Breast epithelium (tissue), 3 donors: ENCODE results near the gene CPN2.

Experiments
- POLR2A ChIP-seq: fragments of 450-650 bp; IDR thresholded peaks from one replicate; pipeline ENCODE4 v1.6.1; 2016; ENCODE audit warnings: antibody characterized with exemption, mild to moderate bottlenecking, moderate library complexity
- POLR2AphosphoS5 ChIP-seq, 3 donors: sonication (generic); formaldehyde crosslinking; IDR thresholded peaks; one replicate each; pipeline ENCODE4 v1.6.1; 2017; ENCODE audit warnings: antibody characterized with exemption in 3 of 3
- TF ChIP-seq, protein P1 (sequence below), 3 donors: fragments of 450-650 bp; IDR thresholded peaks; one replicate each; pipeline ENCODE4 v1.5.1; 2016 to 2017; ENCODE audit warnings: antibody characterized with exemption in 3 of 3, mild to moderate bottlenecking in 3 of 3, moderate library complexity in 3 of 3

DNA sequence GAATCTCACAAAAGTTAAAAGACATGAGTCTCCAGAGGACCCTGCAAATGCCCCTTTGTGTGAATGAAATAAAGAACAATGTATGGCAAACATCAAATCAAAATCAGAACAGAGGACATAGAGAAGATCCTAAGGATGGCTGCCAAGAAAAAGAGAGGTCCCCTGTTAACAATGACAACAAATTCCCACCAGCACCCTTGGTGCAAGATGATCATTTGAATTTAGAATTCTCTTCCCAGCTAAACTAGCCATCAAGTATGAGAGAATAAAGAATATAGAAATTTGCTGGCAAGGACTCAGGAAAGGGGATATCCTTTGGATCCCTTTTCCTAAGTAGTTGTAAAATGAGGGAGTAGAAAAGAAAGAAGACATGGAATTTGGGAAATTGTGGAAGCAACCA lies 39.7 kb upstream of the CPN2 start:
- TF ChIP-seq, protein P1, sequence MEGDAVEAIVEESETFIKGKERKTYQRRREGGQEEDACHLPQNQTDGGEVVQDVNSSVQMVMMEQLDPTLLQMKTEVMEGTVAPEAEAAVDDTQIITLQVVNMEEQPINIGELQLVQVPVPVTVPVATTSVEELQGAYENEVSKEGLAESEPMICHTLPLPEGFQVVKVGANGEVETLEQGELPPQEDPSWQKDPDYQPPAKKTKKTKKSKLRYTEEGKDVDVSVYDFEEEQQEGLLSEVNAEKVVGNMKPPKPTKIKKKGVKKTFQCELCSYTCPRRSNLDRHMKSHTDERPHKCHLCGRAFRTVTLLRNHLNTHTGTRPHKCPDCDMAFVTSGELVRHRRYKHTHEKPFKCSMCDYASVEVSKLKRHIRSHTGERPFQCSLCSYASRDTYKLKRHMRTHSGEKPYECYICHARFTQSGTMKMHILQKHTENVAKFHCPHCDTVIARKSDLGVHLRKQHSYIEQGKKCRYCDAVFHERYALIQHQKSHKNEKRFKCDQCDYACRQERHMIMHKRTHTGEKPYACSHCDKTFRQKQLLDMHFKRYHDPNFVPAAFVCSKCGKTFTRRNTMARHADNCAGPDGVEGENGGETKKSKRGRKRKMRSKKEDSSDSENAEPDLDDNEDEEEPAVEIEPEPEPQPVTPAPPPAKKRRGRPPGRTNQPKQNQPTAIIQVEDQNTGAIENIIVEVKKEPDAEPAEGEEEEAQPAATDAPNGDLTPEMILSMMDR (IDR thresholded peaks at IDR 0.05), result no peak
- no peak for TF ChIP-seq POLR2A
- no peak for TF ChIP-seq POLR2AphosphoS5 (IDR thresholded peaks at IDR 0.05)
